Heart left ventricle (tissue), 16 donors: Measurements from ENCODE around the gene PLN. TPM values are rescaled to one million over a fixed set of nuclear protein-coding genes. Genes with fewer than 3 reads are reported as not detected.
A peak's percentile ranks its signal among the peaks of the same experiment; 100 is the strongest.

Experiments used
- ATAC-seq, 4 donors: fragments of 200-7000 bp; cut with Tn5 transposase; one replicate each; pipeline ENCODE4 v1.9.1; 2020 to 2022; ENCODE audit warnings: moderate library complexity in 4 of 4, mild to moderate bottlenecking in 3 of 4, moderate number of reproducible peaks in 1 of 4
- DNase-seq, 5 donors: peaks; one replicate each; pipeline ENCODE4 v3.0.0-alpha.2; 2020
- H3K27ac ChIP-seq, 12 donors: fragments of 200-600 bp; sonication (generic) in 4 of 12; one replicate each; pipeline versions ENCODE4 v1.5.0 to v1.8.0; 2016 to 2022; ENCODE audit warnings: mild to moderate bottlenecking in 2 of 12
- H3K27me3 ChIP-seq, 9 donors: fragments of 200-600 bp; sonication (generic) in 2 of 9; one replicate each; pipeline versions ENCODE4 v1.5.1 to v1.8.0; 2016 to 2022; ENCODE audit warnings: mild to moderate bottlenecking in 3 of 9
- H3K36me3 ChIP-seq, 9 donors: fragments of 200-600 bp; sonication (generic) in 2 of 9; one replicate each; pipeline versions ENCODE4 v1.5.0 to v1.8.0; 2018 to 2022; ENCODE audit warnings: mild to moderate bottlenecking in 2 of 9
- H3K4me1 ChIP-seq, 12 donors: fragments of 200-600 bp; sonication (generic) in 4 of 12; one replicate each; pipeline versions ENCODE4 v1.5.0 to v1.8.0; 2016 to 2022; ENCODE audit warnings: mild to moderate bottlenecking in 3 of 12
- H3K4me3 ChIP-seq, 12 donors: fragments of 200-600 bp; sonication (generic) in 4 of 12; one replicate each; pipeline versions ENCODE4 v1.5.0 to v1.8.0; 2017 to 2022; ENCODE audit warnings: mild to moderate bottlenecking in 9 of 12, moderate library complexity in 4 of 12
- H3K9me3 ChIP-seq, 12 donors: fragments of 200-600 bp; sonication (generic) in 4 of 12; one replicate each; pipeline versions ENCODE4 v1.5.0 to v1.8.0; 2016 to 2022; ENCODE audit warnings: mild to moderate bottlenecking in 1 of 12
- CTCF ChIP-seq, 12 donors: fragments of 200-600 bp; sonication (generic) in 4 of 12; IDR thresholded peaks; one replicate each; pipeline versions ENCODE4 v1.5.0 to v1.8.0; 2018 to 2022; ENCODE audit warnings: antibody characterized with exemption in 12 of 12, mild to moderate bottlenecking in 5 of 12
- POLR2A ChIP-seq, 2 donors: fragments of 450-650 bp; IDR thresholded peaks; one replicate each; pipeline ENCODE4 v1.6.1; 2017; ENCODE audit warnings: antibody characterized with exemption in 2 of 2, mild to moderate bottlenecking in 2 of 2, moderate library complexity in 2 of 2
- WGBS, 4 donors: extraction: QIAGEN DNeasy Blood & Tissue Kit in 2 of 4; methylation state at CpG; one replicate each; pipeline versions ENCODE4 v1.1.5 to v1.1.7; 2013 to 2018; 5-methylcytosine and 5-hydroxymethylcytosine counted together
- intact Hi-C, 10 donors: fragments of 100-400 bp; cut with DNase I; formaldehyde crosslinking; loops; one replicate each; pipeline versions ENCODE4 v1.11.1 to v1.14.2; 2022
- polyA plus RNA-seq, 2 donors: library from polyadenylated mRNA; stranded (reverse); fragments of 200-250 nt; gene quantifications; one replicate each; pipeline ENCODE4 v1.2.3, GENCODE V29; 2013
- total RNA-seq, 9 donors: library from RNA; depleted of rRNA in 2 of 9; stranded (reverse); fragments of >200 nt in 2 of 9; fragmentation: NEBNext Ultra II Directional in 3 of 9; extraction: Animal tissue kit (Norgen Biotek cat#: 25700) in 3 of 9; gene quantifications; one replicate each; pipeline versions ENCODE4 v1.1.0 to v1.2.4, GENCODE V29; 2016 to 2023
- donor health status: ischemic (EF 13 %, LVEDD 7.1; RV severe dilation, severe dysfunction).
- donor health status: healthy with polysubstance abuse.
- donor health status: DM: no; HTN: yes; CAD: no.
- donor health status: DM: no; HTN: no; CAD: no.
- donor health status: ischemic (EF 25% LVEDD 6.9; RV normal size, moderate dysfunction).
- donor health status: ischemic (EF 25% LVEDD 5.7; RV mildly dilated, moderate dysfunction).
- donor health status: healthy.
- donor health status: DM: yes; HTN: yes; CAD: no.
- donor health status: ischemic (EF 35%, LVEDD 5.7; RV mildly dilated, moderate dysfunction).
- donor health status: nonischemic (EF 11% LVEDD 7.7; RV severe dilation, severe dysfunction).
- donor health status: DM: yes; HTN: yes; CAD: no.
- donor health status: PGD.
- donor health status: ischemic (EF 29% LVEDD 5.4; RV normal size, mild dysfunction).
- donor health status: nonischemic (EF 23%, LVEDD 6.1; RV moderate dilation, normal function).

Gene PLN
- total and polyA plus RNA-seq, 11 donors = 974 to 3,015 (median 1,768) TPM

GRCh38 chr6:118565311-118565960 is 17.3 kb downstream of the PLN start:
- H3K27ac ChIP-seq = no peak overlapping the region
- H3K4me1 ChIP-seq = peaks cover 0 to 20% (median 1%) of the 10 kb centered on the region in 12 donors
- 72 to 75% (median 74%) methylated on average over 5 of the region's 5 CpGs for WGBS, 4 donors
- DNase-seq = no peak
- intact Hi-C loops = loop anchor here in 3 of 10 donors (5.0 to 10.0 kb wide), 3 partner anchors 49 to 212 kb away; no protein-coding TSS in a partner anchor
- no peaks in the 10 kb centered on the region for H3K27me3 ChIP-seq
- ATAC-seq = peak in 3 of 4 donors; percentile 34 to 42 (median 37)
- no peaks in the 10 kb centered on the region for H3K9me3 ChIP-seq
- peaks cover 0 to 22% (median 0%) of the 10 kb centered on the region in 9 donors for H3K36me3 ChIP-seq
- TF ChIP-seq POLR2A (IDR thresholded peaks at IDR 0.05) (no peak), CTCF (IDR thresholded peaks at IDR 0.05) (peak in 10 of 12 donors; percentile 21 to 55 (median 34))
- no peak overlapping the region for H3K4me3 ChIP-seq

DNA sequence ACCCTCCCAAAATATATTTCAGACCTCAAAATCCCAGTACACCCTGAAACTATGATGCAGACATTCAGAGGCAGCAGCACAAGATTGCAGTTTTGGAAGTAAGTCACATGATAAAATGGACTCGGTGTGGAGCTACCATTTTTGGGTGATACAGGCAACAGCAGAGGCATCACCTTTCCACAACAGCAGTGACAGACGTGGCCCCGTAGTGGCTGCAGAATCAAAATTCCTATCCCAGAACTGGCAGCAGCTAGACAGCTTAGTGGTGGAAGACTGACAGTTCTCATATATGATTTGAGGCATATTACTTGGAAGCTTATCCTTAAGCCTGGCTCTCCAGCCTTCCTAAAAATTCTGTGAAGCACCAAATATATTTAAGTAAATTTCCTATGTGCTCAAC is 19.9 kb downstream of the PLN start:
- H3K27ac ChIP-seq = no peak overlapping the region
- H3K4me3 ChIP-seq = no peak overlapping the region
- intact Hi-C loops = loop anchor here in 3 of 10 donors (5.0 to 10.0 kb wide), 3 partner anchors 47 to 209 kb away; no protein-coding TSS in a partner anchor

DNA sequence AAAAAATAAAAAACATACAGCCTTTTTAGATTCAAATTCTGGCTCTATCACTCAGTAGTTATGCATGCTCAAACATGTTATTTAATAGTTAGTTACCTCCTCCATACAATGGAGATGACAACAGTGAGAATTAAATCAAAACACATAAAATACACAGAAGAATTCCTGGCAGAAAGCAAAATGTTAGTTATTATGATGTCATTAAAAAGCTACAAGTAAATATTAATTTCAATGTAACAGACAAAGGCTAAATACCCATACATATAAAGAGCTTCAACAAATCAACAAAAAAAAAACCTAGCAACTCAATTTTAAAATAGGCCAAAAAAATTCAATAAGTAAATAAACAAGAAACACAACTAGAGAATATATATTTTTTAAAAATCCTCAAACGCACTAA is 21.4 kb downstream of the PLN start:
- ATAC-seq = no peak
- H3K4me1 ChIP-seq = peaks cover 0 to 18% (median 1%) of the 10 kb centered on the region in 12 donors
- no peaks in the 10 kb centered on the region for H3K27me3 ChIP-seq
- peaks cover 0 to 16% (median 4%) of the 10 kb centered on the region in 9 donors for H3K36me3 ChIP-seq
- no peak for DNase-seq
- no peak for TF ChIP-seq CTCF (IDR thresholded peaks at IDR 0.05)
- no peak for TF ChIP-seq POLR2A (IDR thresholded peaks at IDR 0.05)
- no peak overlapping the region for H3K27ac ChIP-seq
- H3K4me3 ChIP-seq = no peak overlapping the region
- WGBS, 4 donors = 96 to 99% (median 98%) methylated on average over 1 of the region's 1 CpG
- peaks cover 0 to 21% (median 9%) of the 10 kb centered on the region in 12 donors for H3K9me3 ChIP-seq
- intact Hi-C loops = loop anchor here in 3 of 10 donors (5.0 to 10.0 kb wide), 3 partner anchors 45 to 208 kb away; no protein-coding TSS in a partner anchor

More for the DNA sequence above, 19.9 kb downstream of the PLN start:
- 47 to 57% (median 50%) methylated on average over 3 of the region's 3 CpGs for WGBS, 4 donors
- Histone ChIP-seq H3K9me3 (peaks cover 0 to 6% (median 0%) of the 10 kb centered on the region in 12 donors), H3K4me1 (peaks cover 0 to 25% (median 1%) of the 10 kb centered on the region in 12 donors), H3K36me3 (peaks cover 0 to 13% (median 0%) of the 10 kb centered on the region in 9 donors), H3K27me3 (no peaks in the 10 kb centered on the region)
- DNase-seq (peak in 1 of 5 donors; percentile 18), ATAC-seq (peak in 2 of 4 donors; percentile 22 to 54)
- TF ChIP-seq CTCF (IDR thresholded peaks at IDR 0.05) (no peak), POLR2A (IDR thresholded peaks at IDR 0.05) (no peak)

- H3K4me3 ChIP-seq = no peak overlapping the region
- ATAC-seq (no peak), DNase-seq (no peak)
- 95 to 99% (median 97%) methylated on average over 2 of the region's 2 CpGs for WGBS, 4 donors
- no peaks in the 10 kb centered on the region for H3K27me3 ChIP-seq
- intact Hi-C loops = loop anchor here in 1 of 10 donors (10.0 kb wide), 1 partner anchor 606 kb away; no protein-coding TSS in a partner anchor
- H3K27ac ChIP-seq = no peak overlapping the region
- peaks cover 0 to 37% (median 21%) of the 10 kb centered on the region in 12 donors for H3K9me3 ChIP-seq
- peaks cover 0 to 18% (median 1%) of the 10 kb centered on the region in 12 donors for H3K4me1 ChIP-seq
- H3K36me3 ChIP-seq = peaks cover 0 to 14% (median 0%) of the 10 kb centered on the region in 9 donors
- no peak for TF ChIP-seq POLR2A (IDR thresholded peaks at IDR 0.05)
- TF ChIP-seq CTCF (IDR thresholded peaks at IDR 0.05) = no peak
Measured at GRCh38 chr6:118571121-118571520, 23.0 kb downstream of the PLN start.
